C4-2B (cell line): ENCODE results near the gene TRRAP.

ENCODE experiments used
- CTCF ChIP-seq: fragments of 450-650 bp; conservative IDR thresholded peaks from 2 replicates; pipeline ENCODE4 v1.5.1; 2017; ENCODE audit warnings: mild to moderate bottlenecking
- ZFX ChIP-seq: fragments of 450-650 bp; IDR thresholded peaks from 2 replicates; pipeline ENCODE4 v1.6.1; 2017

GRCh38 chr7:98870121-98870651, 8.1 kb upstream of the TRRAP start:
- TF ChIP-seq CTCF (no peak), ZFX (no peak)
